ENCODE results near the gene CFAP126.
"Not testable (repeated sequence)": the region's sequence is repeated elsewhere in the genome, so short reads cannot be mapped to it uniquely, and the experiment has no call there.

DNA sequence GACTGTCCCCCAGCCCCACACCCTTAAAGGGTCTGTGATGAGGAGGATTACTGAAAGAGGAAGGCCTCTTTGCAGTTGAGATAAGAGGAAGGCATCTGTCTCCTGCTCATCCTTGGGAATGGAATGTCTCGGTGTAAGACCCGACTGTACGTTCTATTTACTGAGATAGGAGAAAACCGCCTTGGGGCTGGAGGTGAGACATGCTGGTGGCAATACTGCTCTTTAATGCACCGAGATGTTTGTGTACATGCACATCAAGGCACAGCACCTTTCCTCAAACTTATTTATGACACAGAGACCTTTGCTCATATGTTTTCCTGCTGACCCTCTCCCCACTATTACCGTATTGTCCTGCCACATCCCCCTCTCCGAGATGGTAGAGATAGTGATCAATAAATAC is 45.4 kb upstream of the CFAP126 start:
- not testable (repeated sequence) for TF ChIP-seq EP300 (IDR thresholded peaks at IDR 0.05)
- TF ChIP-seq, protein P1, sequence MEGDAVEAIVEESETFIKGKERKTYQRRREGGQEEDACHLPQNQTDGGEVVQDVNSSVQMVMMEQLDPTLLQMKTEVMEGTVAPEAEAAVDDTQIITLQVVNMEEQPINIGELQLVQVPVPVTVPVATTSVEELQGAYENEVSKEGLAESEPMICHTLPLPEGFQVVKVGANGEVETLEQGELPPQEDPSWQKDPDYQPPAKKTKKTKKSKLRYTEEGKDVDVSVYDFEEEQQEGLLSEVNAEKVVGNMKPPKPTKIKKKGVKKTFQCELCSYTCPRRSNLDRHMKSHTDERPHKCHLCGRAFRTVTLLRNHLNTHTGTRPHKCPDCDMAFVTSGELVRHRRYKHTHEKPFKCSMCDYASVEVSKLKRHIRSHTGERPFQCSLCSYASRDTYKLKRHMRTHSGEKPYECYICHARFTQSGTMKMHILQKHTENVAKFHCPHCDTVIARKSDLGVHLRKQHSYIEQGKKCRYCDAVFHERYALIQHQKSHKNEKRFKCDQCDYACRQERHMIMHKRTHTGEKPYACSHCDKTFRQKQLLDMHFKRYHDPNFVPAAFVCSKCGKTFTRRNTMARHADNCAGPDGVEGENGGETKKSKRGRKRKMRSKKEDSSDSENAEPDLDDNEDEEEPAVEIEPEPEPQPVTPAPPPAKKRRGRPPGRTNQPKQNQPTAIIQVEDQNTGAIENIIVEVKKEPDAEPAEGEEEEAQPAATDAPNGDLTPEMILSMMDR (IDR thresholded peaks at IDR 0.05): not testable (repeated sequence)

Data from tibial nerve (tissue), 4 donors.